C4-2B (cell line): ENCODE results near the gene OLA1.

Source experiments
- H3K27ac ChIP-seq: fragments of 450-650 bp; 2 replicates; pipeline ENCODE4 v1.5.1; 2017
- ZFX ChIP-seq: fragments of 450-650 bp; IDR thresholded peaks from 2 replicates; pipeline ENCODE4 v1.6.1; 2017
- TF ChIP-seq, protein P1 (sequence below): fragments of 450-650 bp; conservative IDR thresholded peaks from 2 replicates; pipeline ENCODE4 v1.5.1; 2017; ENCODE audit warnings: mild to moderate bottlenecking

OLA1 gene

DNA sequence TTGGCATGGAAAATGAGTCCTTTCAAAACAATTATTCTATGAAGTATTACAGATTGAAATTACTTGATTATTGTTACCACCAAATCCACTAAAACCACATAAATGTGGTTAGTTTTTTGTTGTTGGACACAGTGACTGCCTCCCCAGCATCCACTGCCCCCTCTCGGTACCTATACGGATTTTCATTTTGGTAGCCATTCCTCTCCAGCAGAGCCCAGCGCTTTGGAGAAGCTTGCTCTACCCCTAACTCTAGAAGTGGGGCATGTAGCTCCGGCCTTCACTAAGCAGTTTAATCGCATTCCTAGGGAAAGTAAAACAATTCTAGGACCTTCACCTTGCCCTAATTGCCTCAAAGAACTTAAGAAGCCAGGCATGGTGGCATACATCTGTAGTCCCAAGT is 24.2 kb downstream of the OLA1 start:
- TF ChIP-seq, protein P1, sequence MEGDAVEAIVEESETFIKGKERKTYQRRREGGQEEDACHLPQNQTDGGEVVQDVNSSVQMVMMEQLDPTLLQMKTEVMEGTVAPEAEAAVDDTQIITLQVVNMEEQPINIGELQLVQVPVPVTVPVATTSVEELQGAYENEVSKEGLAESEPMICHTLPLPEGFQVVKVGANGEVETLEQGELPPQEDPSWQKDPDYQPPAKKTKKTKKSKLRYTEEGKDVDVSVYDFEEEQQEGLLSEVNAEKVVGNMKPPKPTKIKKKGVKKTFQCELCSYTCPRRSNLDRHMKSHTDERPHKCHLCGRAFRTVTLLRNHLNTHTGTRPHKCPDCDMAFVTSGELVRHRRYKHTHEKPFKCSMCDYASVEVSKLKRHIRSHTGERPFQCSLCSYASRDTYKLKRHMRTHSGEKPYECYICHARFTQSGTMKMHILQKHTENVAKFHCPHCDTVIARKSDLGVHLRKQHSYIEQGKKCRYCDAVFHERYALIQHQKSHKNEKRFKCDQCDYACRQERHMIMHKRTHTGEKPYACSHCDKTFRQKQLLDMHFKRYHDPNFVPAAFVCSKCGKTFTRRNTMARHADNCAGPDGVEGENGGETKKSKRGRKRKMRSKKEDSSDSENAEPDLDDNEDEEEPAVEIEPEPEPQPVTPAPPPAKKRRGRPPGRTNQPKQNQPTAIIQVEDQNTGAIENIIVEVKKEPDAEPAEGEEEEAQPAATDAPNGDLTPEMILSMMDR = no peak
- TF ChIP-seq ZFX = no peak
- H3K27ac ChIP-seq = no peak overlapping the region

DNA sequence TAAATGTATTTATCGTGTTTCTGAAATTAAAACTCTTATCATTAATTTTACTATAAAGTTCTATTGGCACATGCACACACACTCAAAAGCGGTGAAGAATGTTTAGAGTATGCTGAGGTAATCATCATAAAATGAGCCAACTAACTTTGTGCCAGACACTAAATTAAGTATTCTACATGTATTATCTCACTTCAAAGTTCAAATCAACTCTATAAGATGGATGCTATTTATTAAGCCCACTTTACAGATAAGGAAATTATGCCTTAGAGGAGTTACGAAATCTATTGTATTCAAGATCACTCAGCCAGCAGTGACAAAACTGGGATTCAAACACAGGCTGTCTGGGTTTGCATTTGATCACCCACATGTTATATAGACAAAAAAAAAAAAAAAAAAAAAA is 24.9 kb downstream of the OLA1 start:
- no peak overlapping the region for H3K27ac ChIP-seq
- TF ChIP-seq, protein P1 = no peak
- no peak for TF ChIP-seq ZFX

GRCh38 chr2:174222154-174222553 is 26.2 kb downstream of the OLA1 start:
- H3K27ac ChIP-seq = no peak overlapping the region
- TF ChIP-seq ZFX = no peak
- TF ChIP-seq, protein P1 = no peak

DNA sequence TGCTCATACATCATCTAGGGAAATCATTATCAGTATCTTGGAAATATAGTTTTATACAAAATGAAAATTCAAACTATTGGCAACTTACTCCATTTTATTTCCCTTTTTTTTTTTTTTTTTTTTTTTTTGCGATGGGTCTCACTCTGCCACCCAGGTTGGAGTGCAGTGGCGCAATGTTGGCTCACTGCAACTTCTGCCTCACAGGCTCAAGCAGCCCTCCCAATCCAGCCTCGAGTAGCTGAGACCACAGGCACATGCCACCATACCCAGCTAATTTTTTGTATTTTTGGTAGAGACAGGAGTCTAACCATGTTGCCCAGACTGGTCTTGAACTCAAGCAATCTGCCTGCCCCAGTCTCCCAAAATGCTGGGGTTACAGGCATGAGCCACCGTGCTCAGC is 29.0 kb downstream of the OLA1 start:
- TF ChIP-seq ZFX = no peak
- TF ChIP-seq, protein P1 = no peak
- no peak overlapping the region for H3K27ac ChIP-seq

DNA sequence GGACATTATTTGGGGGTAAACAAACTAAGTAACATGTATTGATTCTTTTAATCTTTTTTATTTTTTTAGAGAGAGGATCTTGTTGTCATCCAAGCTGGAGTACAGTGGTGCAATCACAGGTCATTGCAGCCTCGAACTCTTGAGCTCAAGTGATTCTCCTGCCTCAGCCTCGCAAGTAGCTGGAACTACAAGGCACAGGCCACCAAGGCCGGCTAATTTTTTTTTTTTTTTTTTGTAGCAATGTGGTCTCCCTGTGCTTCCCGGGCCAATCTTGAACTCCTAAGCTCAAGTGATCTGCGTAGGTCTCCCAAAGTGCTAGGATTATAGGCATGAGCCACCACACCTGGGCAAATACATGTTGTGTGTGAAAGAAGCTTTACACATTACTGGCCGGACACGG is 29.6 kb downstream of the OLA1 start:
- H3K27ac ChIP-seq = no peak overlapping the region
- TF ChIP-seq, protein P1 = no peak
- TF ChIP-seq ZFX = no peak

- H3K27ac ChIP-seq = no peak overlapping the region
- TF ChIP-seq, protein P1 = no peak
- TF ChIP-seq ZFX = no peak
These were observed 30.5 kb downstream of the OLA1 start for GRCh38 chr2:174217869-174218268.

DNA sequence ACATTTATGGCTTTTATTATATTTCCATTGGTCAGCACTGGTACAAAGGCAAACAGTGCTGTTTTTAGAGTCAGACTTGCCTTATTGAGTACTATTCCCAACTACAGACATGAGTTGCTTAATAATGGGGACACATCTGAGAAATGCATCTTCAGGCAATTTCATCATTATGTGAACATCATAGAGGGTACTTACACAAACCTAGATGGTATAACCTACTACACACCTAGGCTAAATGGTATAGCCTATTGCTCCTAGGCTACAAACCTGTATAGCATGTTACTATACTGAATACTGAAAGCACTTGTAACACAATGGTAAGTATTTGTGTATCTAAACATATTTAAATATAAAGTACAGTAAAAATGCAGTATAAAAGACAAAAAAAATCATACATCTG is 36.4 kb downstream of the OLA1 start:
- TF ChIP-seq, protein P1 = no peak
- no peak for TF ChIP-seq ZFX
- H3K27ac ChIP-seq = no peak overlapping the region
